GM23338 (cell line): ENCODE data around the gene ATL3. TPM values are rescaled to one million over a fixed set of nuclear protein-coding genes. Genes with fewer than 3 reads are reported as not detected.
A peak's percentile ranks its signal among the peaks of the same experiment; 100 is the strongest.

Source experiments
- ATAC-seq: fragments of 200-7000 bp; cut with Tn5 transposase; 3 replicates; pipeline ENCODE4 v1.9.1; 2020
- DNase-seq: peaks from one replicate; pipeline ENCODE4 v3.0.0-alpha.2; 2015; ENCODE audit warnings: low spot score
- H2AFZ ChIP-seq: fragments of 200-600 bp; sonication (generic); 2 replicates; pipeline ENCODE4 v1.8.0; 2016; ENCODE audit warnings: antibody characterized with exemption, mild to moderate bottlenecking, moderate library complexity
- H3F3A ChIP-seq: fragments of 200-600 bp; sonication (generic); replicated peaks from 2 replicates; pipeline ENCODE4 v1.8.0; 2017; ENCODE audit warnings: antibody characterized with exemption, mixed run types, low read depth
- H3K27ac ChIP-seq: fragments of 200-600 bp; sonication (generic); 2 replicates; pipeline ENCODE4 v1.6.1; 2016; ENCODE audit warnings: low read depth
- H3K27me3 ChIP-seq: fragments of 200-600 bp; sonication (generic); 2 replicates; pipeline ENCODE4 v1.8.0; 2016; ENCODE audit warnings: mild to moderate bottlenecking, mixed run types, moderate library complexity; ENCODE audit not compliant: insufficient read depth
- H3K36me3 ChIP-seq: fragments of 200-600 bp; sonication (generic); 2 replicates; pipeline ENCODE4 v1.8.0; 2016; ENCODE audit warnings: mild to moderate bottlenecking; ENCODE audit not compliant: insufficient read depth
- H3K4me1 ChIP-seq: fragments of 200-600 bp; sonication (generic); 2 replicates; pipeline ENCODE4 v1.8.0; 2016; ENCODE audit warnings: mild to moderate bottlenecking, moderate library complexity; ENCODE audit not compliant: insufficient read depth
- H3K4me2 ChIP-seq: fragments of 200-600 bp; sonication (generic); 2 replicates; pipeline ENCODE4 v1.7.1; 2017; ENCODE audit warnings: mixed run types
- H3K4me3 ChIP-seq: fragments of 200-600 bp; sonication (generic); 2 replicates; pipeline ENCODE4 v1.6.1; 2016; ENCODE audit warnings: mixed run types
- H3K79me2 ChIP-seq: fragments of 200-600 bp; sonication (generic); replicated peaks from 2 replicates; pipeline ENCODE4 v1.8.0; 2017; ENCODE audit warnings: mild to moderate bottlenecking; ENCODE audit not compliant: insufficient read depth
- H3K9me2 ChIP-seq: fragments of 200-600 bp; sonication (generic); 2 replicates; pipeline ENCODE4 v1.8.0; 2017; ENCODE audit not compliant: insufficient read depth
- H4K20me1 ChIP-seq: fragments of 200-600 bp; sonication (generic); replicated peaks from 2 replicates; pipeline ENCODE4 v1.8.0; 2017; ENCODE audit warnings: mild to moderate bottlenecking; ENCODE audit not compliant: insufficient read depth
- H3K27ac Mint-ChIP-seq: 2 replicates; pipeline ENCODE4 v1.8.0; 2020; ENCODE audit warnings: inconsistent platforms, mild to moderate bottlenecking, moderate library complexity, mixed read lengths
- H3K27me3 Mint-ChIP-seq: 3 replicates; pipeline ENCODE4 v1.8.0; 2022; ENCODE audit warnings: low read depth, mild to moderate bottlenecking, moderate library complexity, mixed read lengths, inconsistent platforms; ENCODE audit not compliant: insufficient read depth, poor library complexity
- H3K36me3 Mint-ChIP-seq: 3 replicates; pipeline ENCODE4 v1.8.0; 2021; ENCODE audit warnings: low read depth, mild to moderate bottlenecking, inconsistent platforms, moderate library complexity, mixed read lengths
- H3K4me1 Mint-ChIP-seq: 3 replicates; pipeline ENCODE4 v1.8.0; 2020; ENCODE audit warnings: mild to moderate bottlenecking, inconsistent platforms, mixed read lengths
- H3K4me3 Mint-ChIP-seq: 3 replicates; pipeline ENCODE4 v1.8.0; 2021; ENCODE audit warnings: moderate library complexity, mild to moderate bottlenecking, inconsistent platforms, mixed read lengths
- H3K9me3 Mint-ChIP-seq: 3 replicates; pipeline ENCODE4 v1.8.0; 2020; ENCODE audit warnings: moderate library complexity, mild to moderate bottlenecking, inconsistent platforms, mixed read lengths
- CTCF ChIP-seq, 2 experiments: fragments of 200-600 bp in 1 of 2; sonication (generic) in 1 of 2; conservative IDR thresholded peaks; 2 replicates each; pipeline versions ENCODE4 v1.5.1 to v1.6.1; 2016 to 2017; ENCODE audit warnings: antibody characterized with exemption in 2 of 2, low read depth in 2 of 2, mild to moderate bottlenecking in 2 of 2, moderate library complexity in 1 of 2
- EZH2 ChIP-seq: fragments of 200-600 bp; sonication (generic); IDR thresholded peaks from one replicate; pipeline ENCODE4 v1.8.0; 2017; ENCODE audit warnings: antibody characterized with exemption, mild to moderate bottlenecking, low read depth; ENCODE audit not compliant: unreplicated experiment
- JUNB ChIP-seq: IDR thresholded peaks from one replicate; pipeline ENCODE4 v1.6.1; 2016; ENCODE audit warnings: antibody characterized with exemption; ENCODE audit not compliant: unreplicated experiment
- REST ChIP-seq: IDR thresholded peaks from one replicate; pipeline ENCODE4 v1.6.1; 2018; ENCODE audit warnings: antibody characterized with exemption; ENCODE audit not compliant: unreplicated experiment
- STAT1 ChIP-seq: IDR thresholded peaks from one replicate; pipeline ENCODE4 v1.6.1; 2016; ENCODE audit warnings: antibody characterized with exemption; ENCODE audit not compliant: unreplicated experiment
- ZNF331 ChIP-seq: fragments of 250-450 bp; sonication (Bioruptor Pico); IDR thresholded peaks from 2 replicates; pipeline ENCODE4 v1.5.0; 2020; ENCODE audit warnings: low read depth, mild to moderate bottlenecking, moderate library complexity
- polyA plus RNA-seq: library from polyadenylated mRNA; unstranded; fragments of >200 nt; fragmentation: Nextera tagmentation; extraction: Ambion mirVana; gene quantifications from 2 replicates; pipeline ENCODE4 v1.2.1, GENCODE V29; 2016
- total RNA-seq: library from RNA; depleted of rRNA; stranded (reverse); fragments of >200 nt; shearing (Covaris generic); gene quantifications from 2 replicates; pipeline ENCODE4 v1.2.3, GENCODE V29; 2014

ATL3 gene
- total and polyA plus RNA-seq, 2 experiments from 2014 or later: 6.8 to 20.4 TPM

- peaks cover 3% of the 10 kb centered on the region; the same call in 2 of the 3 replicates for H3K36me3 Mint-ChIP-seq
- Histone ChIP-seq H3K27ac (peak overlapping the region; percentile 97; the same call in 1 of the 2 replicates), H3K36me3 (no peaks in the 10 kb centered on the region), H3K4me3 (peak overlapping the region; percentile 82), H3K4me2 (peak overlapping the region; percentile 86), H3K27me3 (no peaks in the 10 kb centered on the region), H4K20me1 (peaks cover 37% of the 10 kb centered on the region), H2AFZ (no peak overlapping the region), H3K79me2 (peaks cover 69% of the 10 kb centered on the region), H3K9me2 (no peaks in the 10 kb centered on the region), H3F3A (0 out of 2 replicates have a peak, but pooled peaks cover 3% of the 10 kb centered on the region), H3K4me1 (peaks cover 36% of the 10 kb centered on the region)
- H3K4me1 Mint-ChIP-seq: peaks cover 33% of the 10 kb centered on the region
- no peaks in the 10 kb centered on the region for H3K9me3 Mint-ChIP-seq
- TF ChIP-seq EZH2 (no peak), REST (no peak), JUNB (no peak)
- peak overlapping the region; percentile 92 for H3K4me3 Mint-ChIP-seq
- H3K27ac Mint-ChIP-seq: peak overlapping the region; percentile 88
- ATAC-seq (no peak), DNase-seq (no peak)
- peaks cover 14% of the 10 kb centered on the region for H3K27me3 Mint-ChIP-seq
Measured at GRCh38 chr11:63683133-63683991, 12.2 kb upstream of the ATL3 start.

DNA sequence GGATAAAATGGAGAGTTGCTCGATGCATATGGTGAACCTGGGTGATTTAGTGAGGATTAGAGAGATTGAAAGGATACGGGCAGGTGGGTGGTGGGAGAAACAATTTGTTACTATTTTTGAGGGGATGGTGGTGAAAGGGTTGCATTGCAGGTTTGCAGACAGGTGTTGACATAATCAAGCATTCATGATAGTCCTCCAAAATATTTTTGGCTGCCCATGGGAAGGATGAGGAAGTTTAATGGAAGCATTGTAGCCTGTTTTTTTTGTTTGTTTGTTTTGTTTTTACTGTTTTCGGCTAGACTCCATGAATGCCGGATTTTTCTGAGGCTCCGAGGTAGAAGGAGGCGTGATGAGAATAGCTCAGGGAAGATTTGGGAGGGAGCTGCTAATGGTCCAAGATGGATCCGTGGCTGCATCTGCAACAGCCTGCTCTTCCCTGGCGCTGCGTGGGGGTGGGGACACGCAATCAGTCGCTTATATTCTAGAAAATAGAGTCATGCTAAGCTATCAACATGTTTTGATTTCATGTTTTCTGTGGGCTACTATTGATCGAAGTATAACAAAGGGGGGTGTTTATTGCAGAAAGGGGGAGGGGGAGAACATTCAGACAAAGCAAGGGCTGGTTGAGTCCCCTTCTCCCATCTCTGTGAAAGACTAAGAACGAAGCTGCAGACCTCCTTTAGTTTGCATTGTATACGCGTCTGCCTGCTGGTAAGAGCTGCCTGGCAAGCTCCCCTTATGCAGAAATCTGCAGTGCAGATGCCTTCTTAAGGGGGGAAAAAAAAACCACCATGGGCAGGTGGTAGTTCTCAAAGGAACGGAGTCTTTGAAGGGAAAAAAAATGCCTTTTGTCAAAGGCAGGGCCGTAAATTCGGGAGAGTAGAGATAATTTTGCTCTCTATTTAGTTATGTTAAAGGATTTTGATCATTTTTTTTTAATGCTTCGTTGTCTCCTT lies 11.2 kb upstream of the ATL3 start:
- Mint-ChIP-seq H3K9me3 (no peaks in the 10 kb centered on the region), H3K36me3 (peaks cover 3% of the 10 kb centered on the region; the same call in 2 of the 3 replicates), H3K4me1 (peaks cover 29% of the 10 kb centered on the region), H3K4me3 (peak overlapping the region; percentile 92), H3K27me3 (peaks cover 14% of the 10 kb centered on the region), H3K27ac (peak overlapping the region; percentile 88)
- no peaks in the 10 kb centered on the region for H3K9me2 ChIP-seq
- no peaks in the 10 kb centered on the region for H3K36me3 ChIP-seq
- peaks cover 29% of the 10 kb centered on the region for H3K4me1 ChIP-seq
- ATAC-seq (peak; percentile 39), DNase-seq (peak; percentile 66)
- no peaks in the 10 kb centered on the region for H3K27me3 ChIP-seq
- peak overlapping the region; percentile 97 for H3K27ac ChIP-seq
- peak overlapping the region; percentile 82 for H3K4me3 ChIP-seq
- H3F3A ChIP-seq: 0 out of 2 replicates have a peak, but pooled peaks cover 3% of the 10 kb centered on the region
- peaks cover 32% of the 10 kb centered on the region for H4K20me1 ChIP-seq
- peak overlapping the region; percentile 86 for H3K4me2 ChIP-seq
- 0 out of 2 replicates have a peak overlapping the region, but pooled peaks have one; percentile 25 for H2AFZ ChIP-seq
- peaks cover 59% of the 10 kb centered on the region for H3K79me2 ChIP-seq
- TF ChIP-seq ZNF331 (CRISPR knock-in tag): no peak
- peak in 1 of 2 experiments; percentile 36; a peak in 1 of 4 replicates for TF ChIP-seq CTCF (conservative IDR thresholded peaks at IDR 0.05; ENCODE audit: low read depth in 2 of 2)
- TF ChIP-seq STAT1: no peak
